ENCODE measurements around the gene AGA.

Gene AGA

GRCh38 chr4:177385576-177386277, 56.5 kb downstream of the AGA start:
- no peak for DNase-seq

- no peak for DNase-seq
These were observed 57.3 kb downstream of the AGA start for GRCh38 chr4:177384856-177385397.

- no peak for DNase-seq
These were observed 60.4 kb downstream of the AGA start for GRCh38 chr4:177381762-177382310.
